HG02885 (cell line): Measurements from ENCODE around the gene PRKCSH.
"Not testable (repeated sequence)": the region's sequence is repeated elsewhere in the genome, so short reads cannot be mapped to it uniquely, and the experiment has no call there.

ENCODE experiments used
- ATAC-seq: cut with Tn5 transposase; IDR thresholded peaks from one replicate; pipeline ENCODE4 v1.9.1; 2021; ENCODE audit warnings: mild to moderate bottlenecking; ENCODE audit not compliant: unreplicated experiment, poor library complexity

PRKCSH gene

GRCh38 chr19:11464333-11465265 is 29.2 kb downstream of the PRKCSH start:
- ATAC-seq = no peak

GRCh38 chr19:11465600-11465999 is 30.2 kb downstream of the PRKCSH start:
- ATAC-seq = no peak

GRCh38 chr19:11468266-11468845 is 32.9 kb downstream of the PRKCSH start:
- ATAC-seq = not testable (repeated sequence)

- ATAC-seq = no peak
Observed at GRCh38 chr19:11473725-11474124, 38.3 kb downstream of the PRKCSH start.

GRCh38 chr19:11475343-11475742 is 39.9 kb downstream of the PRKCSH start:
- ATAC-seq = not testable (repeated sequence)

GRCh38 chr19:11475861-11476260 is 40.4 kb downstream of the PRKCSH start:
- ATAC-seq = no peak

- ATAC-seq = no peak
Observed at GRCh38 chr19:11478167-11479089, 43.0 kb downstream of the PRKCSH start.

GRCh38 chr19:11479090-11479897 is 43.9 kb downstream of the PRKCSH start:
- no peak for ATAC-seq

- ATAC-seq = no peak
Observed at GRCh38 chr19:11479898-11480714, 44.7 kb downstream of the PRKCSH start.

GRCh38 chr19:11480715-11481533 is 45.5 kb downstream of the PRKCSH start, which contains the start of gene ELAVL3:
Gene ELAVL3 (minus strand): TSS chr19:11481046. CDS start chr19:11480608, 438 bp downstream.
- no peak for ATAC-seq

GRCh38 chr19:11481534-11482383 is 46.3 kb downstream of the PRKCSH start:
- peak; percentile 63 for ATAC-seq

GRCh38 chr19:11482384-11483050 is 47.1 kb downstream of the PRKCSH start:
- peak; percentile 67 for ATAC-seq

GRCh38 chr19:11483366-11484111 is 48.1 kb downstream of the PRKCSH start:
- no peak for ATAC-seq

- ATAC-seq = no peak
Observed at GRCh38 chr19:11485245-11485837, 49.9 kb downstream of the PRKCSH start.

- ATAC-seq = no peak
Observed at GRCh38 chr19:11486661-11487503, 51.4 kb downstream of the PRKCSH start.
